GM12878 (cell line): ENCODE measurements around the gene PPP1R3E. TPM values are rescaled to one million over a fixed set of nuclear protein-coding genes. Genes with fewer than 3 reads are reported as not detected.

Source experiments
- ATAC-seq: fragments of 200-7000 bp; cut with Tn5 transposase; 3 replicates; pipeline ENCODE4 v1.9.1; 2020; ENCODE audit warnings: mild to moderate bottlenecking, moderate library complexity
- BruUV-seq: library from RNA; stranded (reverse); fragments of 400-500 nt; replicated peaks from 2 replicates; lab custom pipeline; 2021; lab: Mats Ljungman, UMichigan
- CTCF ChIA-PET: fragments of 300-600 bp; sonication (Branson Sonifier 250); formaldehyde crosslinking; extraction: SDS; loops from one replicate; lab custom pipeline; 2021; ENCODE audit warnings: inconsistent platforms; lab: Yijun Ruan, JAX
- POLR2A ChIA-PET: fragments of 350-600 bp; formaldehyde crosslinking; extraction: SDS; loops from one replicate; lab custom pipeline; 2021; ENCODE audit warnings: inconsistent platforms; lab: Charles Lee
- RAD21 ChIA-PET: fragments of 300-600 bp; sonication (Branson Sonifier 250); formaldehyde crosslinking; loops from one replicate; lab custom pipeline; 2023; ENCODE audit warnings: antibody characterized with exemption; ENCODE audit not compliant: unreplicated experiment; lab: Charles Lee
- SMC1A ChIA-PET: fragments of 300-600 bp; sonication (Branson Sonifier 250); formaldehyde crosslinking; loops from one replicate; lab custom pipeline; 2023; ENCODE audit not compliant: unreplicated experiment, uncharacterized antibody; lab: Charles Lee
- DNase-seq: peaks from one replicate; pipeline ENCODE4 v3.0.0-alpha.2; 2011; ENCODE audit warnings: low read depth, low spot score
- FAIRE-seq: peaks from 3 replicates; lab custom pipeline; 2011; peaks lifted over from hg19 to GRCh38; lab: Jason Lieb, UNC
- H2AFZ ChIP-seq: 2 replicates; pipeline ENCODE4 v1.6.0; 2011; ENCODE audit warnings: low read depth, low read length, control low read depth; ENCODE audit not compliant: control insufficient read depth
- H3K27ac ChIP-seq: 2 replicates; pipeline ENCODE4 v1.5.1; 2011; ENCODE audit warnings: control low read depth; ENCODE audit not compliant: control insufficient read depth, insufficient read depth
- H3K27me3 ChIP-seq, 2 experiments: replicated peaks in 1 of 2; 2 replicates each; pipeline versions ENCODE4 v1.6.0 to v1.6.1; 2011; ENCODE audit warnings: low read length in 1 of 2; ENCODE audit not compliant: control insufficient read depth in 2 of 2, insufficient read depth in 2 of 2
- H3K36me3 ChIP-seq, 2 experiments: 2 replicates each; pipeline ENCODE4 v1.5.1; 2011; ENCODE audit warnings: low read length in 1 of 2; ENCODE audit not compliant: control insufficient read depth in 2 of 2, insufficient read depth in 2 of 2
- H3K4me1 ChIP-seq: 2 replicates; pipeline ENCODE4 v1.6.1; 2011; ENCODE audit warnings: mild to moderate bottlenecking, low read length, moderate library complexity, mixed read lengths; ENCODE audit not compliant: control insufficient read depth, insufficient read depth
- H3K4me2 ChIP-seq: 2 replicates; pipeline ENCODE4 v1.6.0; 2011; ENCODE audit warnings: control low read depth; ENCODE audit not compliant: control insufficient read depth, insufficient read depth
- H3K4me3 ChIP-seq: fragments of 200-600 bp; sonication (generic); 2 replicates; pipeline ENCODE4 v1.5.1; 2016
- H3K79me2 ChIP-seq: 2 replicates; pipeline ENCODE4 v1.6.0; 2011; ENCODE audit warnings: low read length; ENCODE audit not compliant: control insufficient read depth, insufficient read depth
- H3K9ac ChIP-seq: 2 replicates; pipeline ENCODE4 v1.8.0; 2011; ENCODE audit warnings: low read length, control low read depth, mixed read lengths; ENCODE audit not compliant: control insufficient read depth, insufficient read depth
- H3K9me3 ChIP-seq: replicated peaks from 3 replicates; pipeline ENCODE4 v1.5.1; 2011; ENCODE audit warnings: mild to moderate bottlenecking, low read length; ENCODE audit not compliant: control insufficient read depth, insufficient read depth
- H4K20me1 ChIP-seq: 2 replicates; pipeline ENCODE4 v1.6.0; 2011; ENCODE audit not compliant: control insufficient read depth, insufficient read depth
- CBFB ChIP-seq: IDR thresholded peaks from 2 replicates; pipeline ENCODE4 v1.6.1; 2016; ENCODE audit warnings: antibody characterized with exemption, low read depth
- CREB1 ChIP-seq: IDR thresholded peaks from 2 replicates; pipeline ENCODE4 v1.6.1; 2012; ENCODE audit warnings: low read depth, mild to moderate bottlenecking, inconsistent platforms
- ESRRA ChIP-seq: IDR thresholded peaks from 2 replicates; pipeline ENCODE4 v1.6.1; 2012; ENCODE audit warnings: mild to moderate bottlenecking, low read length, improper control_type of control experiment
- ETV6 ChIP-seq, 2 experiments: fragments of 450-650 bp in 1 of 2; IDR thresholded peaks in 1 of 2; conservative IDR thresholded peaks in 1 of 2; 2 replicates each; pipeline ENCODE4 v1.6.1; 2014; ENCODE audit warnings: antibody characterized with exemption in 1 of 2, borderline replicate concordance in 1 of 2, low read depth in 1 of 2, mild to moderate bottlenecking in 1 of 2, moderate library complexity in 1 of 2
- IKZF1 ChIP-seq: fragments of 450-650 bp; conservative IDR thresholded peaks from 2 replicates; pipeline ENCODE4 v1.6.1; 2017; ENCODE audit warnings: antibody characterized with exemption, mild to moderate bottlenecking
- KLF5 ChIP-seq: fragments of 450-650 bp; IDR thresholded peaks from 2 replicates; pipeline ENCODE4 v1.6.1; 2014; ENCODE audit warnings: mild to moderate bottlenecking; ENCODE audit not compliant: partially characterized antibody
- NBN ChIP-seq: fragments of 450-650 bp; IDR thresholded peaks from 2 replicates; pipeline ENCODE4 v1.6.1; 2016
- NRF1 ChIP-seq: conservative IDR thresholded peaks from 2 replicates; pipeline ENCODE4 v1.6.1; 2011; ENCODE audit warnings: mild to moderate bottlenecking, low read depth, low read length, improper control_type of control experiment
- PKNOX1 ChIP-seq: fragments of 450-650 bp; IDR thresholded peaks from 2 replicates; pipeline ENCODE4 v1.6.1; 2016; ENCODE audit warnings: mild to moderate bottlenecking
- PML ChIP-seq: IDR thresholded peaks from 2 replicates; pipeline ENCODE4 v1.6.1; 2012; ENCODE audit warnings: low read length, inconsistent platforms
- POLR2A ChIP-seq: IDR thresholded peaks from 2 replicates; pipeline ENCODE4 v1.6.1; 2011; ENCODE audit warnings: low read depth, mild to moderate bottlenecking, low read length
- POLR2AphosphoS2 ChIP-seq: IDR thresholded peaks from 2 replicates; pipeline ENCODE4 v1.6.1; 2011; ENCODE audit warnings: low read depth, mild to moderate bottlenecking, low read length, improper control_type of control experiment, moderate library complexity
- SIX5 ChIP-seq: IDR thresholded peaks from 2 replicates; pipeline ENCODE4 v1.6.1; 2011; ENCODE audit warnings: mild to moderate bottlenecking, low read depth, low read length, moderate library complexity; ENCODE audit not compliant: severe bottlenecking
- ZBTB4 ChIP-seq: fragments of 450-650 bp; formaldehyde crosslinking; IDR thresholded peaks from 2 replicates; pipeline ENCODE4 v1.4.0; 2022; ENCODE audit warnings: mild to moderate bottlenecking, moderate library complexity
- ZNF592 ChIP-seq: fragments of 450-650 bp; IDR thresholded peaks from 2 replicates; pipeline ENCODE4 v1.6.1; 2017; ENCODE audit warnings: mild to moderate bottlenecking, moderate library complexity
- WGBS: methylation state at CpG from one replicate; pipeline ENCODE4 v1.1.6; 2016; ENCODE audit warnings: low lambda C conversion rate; ENCODE audit not compliant: insufficient replicate concordance, insufficient coverage; ENCODE audit errors: missing lambda C conversion rate; 5-methylcytosine and 5-hydroxymethylcytosine counted together
- in situ Hi-C: fragments of 300-500 bp; cut with MboI; formaldehyde crosslinking; loops from 9 replicates; pipeline ENCODE4 v1.14.3; 2018; ENCODE audit warnings: mixed read lengths
- intact Hi-C: fragments of 100-400 bp; cut with micrococcal nuclease; formaldehyde crosslinking; loops from one replicate; pipeline ENCODE4 v1.14.2; 2022; ENCODE audit not compliant: unreplicated experiment
- polyA plus RNA-seq, 11 experiments: library from polyadenylated mRNA; depleted of rRNA in 4 of 11; unstranded in 6 of 11; stranded (reverse) in 5 of 11; fragments of >200 nt; fragmentation: Nextera tagmentation in 4 of 11; fragmentation: Illumina TruSeq in 1 of 11; extraction: Ambion mirVana in 4 of 11; extraction: Trizol in 1 of 11; gene quantifications; 1 replicate in 1 of 11; 2 replicates in 10 of 11; pipeline versions ENCODE4 v1.2.1 to v1.2.3, GENCODE V29; 2011 to 2016; ENCODE audit warnings: inconsistent platforms in 2 of 11, missing spikeins in 2 of 11, low read depth in 1 of 11
- total RNA-seq, 4 experiments: library from RNA; depleted of rRNA in 3 of 4; stranded (reverse); fragments of >200 nt in 3 of 4; fragmentation: Illumina TruSeq in 1 of 4; extraction: Trizol in 1 of 4; gene quantifications; 2 replicates each; pipeline versions ENCODE4 v1.2.1 to v1.2.3, GENCODE V29; 2013 to 2021

PPP1R3E gene
- total and polyA plus RNA-seq, 10 of the 15 experiments (the other 5 are each of a cell fraction or from before 2014, with no cell fraction given) = 4.6 to 26.4 (median 7.1) TPM

GRCh38 chr14:23326491-23327332, 24.1 kb upstream of the PPP1R3E start:
- no peak for FAIRE-seq
- POLR2A ChIA-PET = no interaction called here
- SMC1A ChIA-PET = interaction anchor here (0.6 to 2.1 kb wide), 9 partner anchors 9 to 206 kb away, joined by 3 to 9 read pairs (median 3); no protein-coding TSS in a partner anchor
- Histone ChIP-seq H3K27ac (no peak overlapping the region), H3K9me3 (no peaks in the 10 kb centered on the region), H3K4me3 (no peak overlapping the region), H3K27me3 (no peaks in the 10 kb centered on the region), H4K20me1 (no peaks in the 10 kb centered on the region; the same call in 1 of the 2 replicates), H3K4me2 (no peak overlapping the region), H3K4me1 (peaks cover 7% of the 10 kb centered on the region; the same call in 1 of the 2 replicates), H2AFZ (no peak overlapping the region), H3K9ac (no peak overlapping the region), H3K36me3 (peaks cover 10 to 16% of the 10 kb centered on the region in 2 experiments), H3K79me2 (peaks cover 20% of the 10 kb centered on the region)
- WGBS = 83% methylated on average over 13 of the region's 13 CpGs
- ATAC-seq = peak; percentile 24; the same call in 1 of the 3 replicates
- BruUV-seq = no TSS peak
- RAD21 ChIA-PET = interaction anchor here (0.8 to 2.1 kb wide), 5 partner anchors 19 to 206 kb away, joined by 3 to 10 read pairs (median 4); no protein-coding TSS in a partner anchor
- no peak for DNase-seq
- CTCF ChIA-PET = interaction anchor here (0.7 to 3.1 kb wide), 31 partner anchors 8 to 426 kb away, joined by 3 to 34 read pairs (median 4); partner anchors contain the start of genes BCL2L2, NGDN and ZFHX2
- intact Hi-C loops = no loop called here
- in situ Hi-C loops = no loop called here
- TF ChIP-seq PKNOX1 (no peak), CREB1 (no peak), KLF5 (no peak), POLR2A (peak; percentile 58; the same call in 1 of the 2 replicates), ESRRA (no peak), PML (0 out of 2 replicates have a peak, but pooled peaks have one; percentile 19), POLR2AphosphoS2 (0 out of 2 replicates have a peak, but pooled peaks have one; percentile 46), IKZF1 (no peak), SIX5 (no peak), ZNF592 (no peak), ETV6 (conservative IDR thresholded peaks at IDR 0.05 in 1 of 2, IDR thresholded peaks at IDR 0.05 in 1 of 2; ENCODE audit: borderline replicate concordance in 1 of 2, low read depth in 1 of 2) (no peak), ZBTB4 (CRISPR knock-in tag) (no peak), NRF1 (no peak), NBN (no peak), CBFB (no peak)
